GM12872 (cell line): ENCODE measurements around the gene SRPK2.
A peak's percentile ranks its signal among the peaks of the same experiment; 100 is the strongest.

ENCODE experiments used
- TF ChIP-seq, protein P1 (sequence below): IDR thresholded peaks from 3 replicates; pipeline ENCODE4 v1.5.1; 2011; ENCODE audit warnings: low read depth, mild to moderate bottlenecking, low read length, moderate library complexity; ENCODE audit not compliant: insufficient read depth

The SRPK2 gene

DNA sequence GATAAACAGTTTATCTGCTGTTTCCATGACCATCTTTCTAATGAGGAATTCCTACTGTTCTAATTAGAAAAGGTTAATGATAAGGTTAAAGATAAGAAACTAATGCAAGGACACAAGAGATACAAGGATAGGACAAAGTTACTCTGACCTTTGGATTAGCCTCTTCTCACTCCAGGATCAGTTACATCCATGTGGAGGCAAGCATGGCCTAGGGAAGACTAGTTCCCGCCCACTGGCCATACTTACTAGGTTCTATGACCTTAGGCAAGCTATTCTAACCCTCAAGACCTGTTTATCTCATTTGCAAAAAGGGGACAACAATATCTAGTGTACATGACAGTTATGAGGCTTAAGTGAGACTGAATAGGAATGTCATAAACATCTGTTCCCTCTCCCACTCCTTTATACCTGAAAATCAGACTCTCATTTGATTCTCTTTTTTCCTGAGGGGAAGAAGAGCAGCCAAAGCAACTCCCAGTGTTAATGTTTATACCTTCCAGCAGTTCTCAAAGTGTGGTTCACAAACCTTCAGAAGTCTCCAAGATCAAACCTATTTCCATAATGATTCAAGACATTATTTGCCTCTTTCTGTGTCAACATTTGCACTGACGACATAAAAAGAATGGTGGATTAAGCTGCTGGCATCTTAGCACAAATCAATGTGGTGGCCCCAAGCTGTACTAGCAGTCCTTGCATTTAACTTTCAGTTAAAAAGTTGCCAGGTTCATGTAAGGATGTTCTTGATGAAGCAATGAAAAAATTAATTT is 72.0 kb downstream of the SRPK2 start:
- TF ChIP-seq, protein P1, sequence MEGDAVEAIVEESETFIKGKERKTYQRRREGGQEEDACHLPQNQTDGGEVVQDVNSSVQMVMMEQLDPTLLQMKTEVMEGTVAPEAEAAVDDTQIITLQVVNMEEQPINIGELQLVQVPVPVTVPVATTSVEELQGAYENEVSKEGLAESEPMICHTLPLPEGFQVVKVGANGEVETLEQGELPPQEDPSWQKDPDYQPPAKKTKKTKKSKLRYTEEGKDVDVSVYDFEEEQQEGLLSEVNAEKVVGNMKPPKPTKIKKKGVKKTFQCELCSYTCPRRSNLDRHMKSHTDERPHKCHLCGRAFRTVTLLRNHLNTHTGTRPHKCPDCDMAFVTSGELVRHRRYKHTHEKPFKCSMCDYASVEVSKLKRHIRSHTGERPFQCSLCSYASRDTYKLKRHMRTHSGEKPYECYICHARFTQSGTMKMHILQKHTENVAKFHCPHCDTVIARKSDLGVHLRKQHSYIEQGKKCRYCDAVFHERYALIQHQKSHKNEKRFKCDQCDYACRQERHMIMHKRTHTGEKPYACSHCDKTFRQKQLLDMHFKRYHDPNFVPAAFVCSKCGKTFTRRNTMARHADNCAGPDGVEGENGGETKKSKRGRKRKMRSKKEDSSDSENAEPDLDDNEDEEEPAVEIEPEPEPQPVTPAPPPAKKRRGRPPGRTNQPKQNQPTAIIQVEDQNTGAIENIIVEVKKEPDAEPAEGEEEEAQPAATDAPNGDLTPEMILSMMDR = no peak

DNA sequence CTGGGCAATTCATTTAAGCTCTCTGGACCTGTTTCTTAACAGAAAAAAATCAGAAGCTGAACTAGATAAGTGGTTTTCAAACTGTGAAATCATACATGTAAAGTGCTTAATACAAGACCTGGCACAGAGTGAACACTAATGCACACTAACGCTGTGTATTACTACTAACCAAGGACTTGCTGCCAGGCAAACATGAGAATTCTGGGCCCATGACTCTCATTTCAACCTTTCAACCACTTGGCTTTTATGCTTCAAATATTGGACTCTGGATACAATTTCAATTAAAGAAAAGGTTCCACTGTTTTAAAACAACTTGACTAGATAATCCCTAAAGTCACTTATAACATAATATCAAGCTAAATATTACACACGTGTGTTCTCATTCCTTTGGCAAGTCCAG is 73.4 kb downstream of the SRPK2 start:
- TF ChIP-seq, protein P1 = no peak

DNA sequence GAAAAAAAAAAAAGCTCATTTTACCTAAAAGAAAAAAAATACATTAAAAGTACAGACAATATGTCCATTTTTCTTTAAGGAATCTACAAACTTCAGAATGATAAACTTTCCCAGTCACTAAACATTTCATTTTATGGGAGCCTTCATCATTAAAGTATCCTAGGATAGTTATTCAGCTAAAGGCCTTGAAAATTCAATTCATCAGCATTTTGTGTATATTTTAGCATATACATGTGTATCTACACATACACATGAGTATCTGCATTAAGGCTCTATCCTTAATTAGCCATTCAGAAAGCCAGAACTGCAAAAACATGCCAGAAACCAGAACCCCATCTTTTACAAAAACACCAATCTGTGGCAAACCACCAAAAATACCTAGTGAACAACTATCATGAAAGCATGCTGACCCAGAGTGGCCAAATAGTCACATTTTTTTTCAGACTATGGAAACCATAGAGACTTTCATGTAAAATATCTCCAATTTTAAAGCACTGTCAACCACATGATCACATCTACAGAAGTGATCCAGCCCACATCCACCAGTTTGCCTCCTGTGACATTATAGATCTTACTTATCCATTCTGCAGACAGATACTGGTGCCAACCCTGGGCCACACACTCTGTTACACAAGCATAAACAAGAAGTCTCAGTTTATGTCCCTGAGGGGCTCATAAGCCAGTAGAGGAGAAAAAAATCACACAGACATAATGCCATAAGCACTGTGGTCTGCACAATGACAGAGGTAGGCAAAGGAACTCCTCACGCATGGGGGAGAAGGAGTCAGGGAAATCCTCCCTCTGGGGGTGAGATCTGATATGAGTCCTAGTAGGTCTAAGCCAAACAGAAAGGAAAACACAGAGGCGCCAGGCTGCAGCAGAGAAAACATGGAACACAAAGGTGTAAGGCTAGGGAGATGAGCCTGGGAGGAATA is 79.2 kb downstream of the SRPK2 start:
- TF ChIP-seq, protein P1 = 0 out of 3 replicates have a peak, but pooled peaks have one; percentile 8

DNA sequence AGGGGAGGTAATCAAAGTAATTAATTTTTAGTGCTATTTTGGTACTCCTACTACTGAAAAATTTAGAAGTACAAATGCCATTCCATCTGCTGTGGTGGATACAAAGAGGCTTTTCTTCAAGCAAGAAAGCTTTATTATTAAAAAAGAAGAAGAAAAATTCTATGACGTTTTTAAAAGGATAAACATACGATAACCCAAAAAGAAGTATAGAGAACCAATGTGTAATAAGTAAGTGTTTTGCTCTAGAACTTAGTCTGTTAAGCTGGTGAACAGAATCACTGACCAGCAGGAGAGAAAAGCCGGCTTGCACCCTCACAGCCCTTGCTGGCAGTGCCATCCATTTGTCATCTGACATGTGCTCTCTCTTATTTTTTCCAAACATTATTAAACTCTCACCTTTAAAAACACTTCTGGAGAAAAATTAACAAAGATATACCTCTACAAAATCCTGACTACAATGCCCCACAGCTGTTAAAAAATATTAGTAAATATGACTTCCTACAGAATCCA is 81.5 kb downstream of the SRPK2 start:
- TF ChIP-seq, protein P1 = no peak

DNA sequence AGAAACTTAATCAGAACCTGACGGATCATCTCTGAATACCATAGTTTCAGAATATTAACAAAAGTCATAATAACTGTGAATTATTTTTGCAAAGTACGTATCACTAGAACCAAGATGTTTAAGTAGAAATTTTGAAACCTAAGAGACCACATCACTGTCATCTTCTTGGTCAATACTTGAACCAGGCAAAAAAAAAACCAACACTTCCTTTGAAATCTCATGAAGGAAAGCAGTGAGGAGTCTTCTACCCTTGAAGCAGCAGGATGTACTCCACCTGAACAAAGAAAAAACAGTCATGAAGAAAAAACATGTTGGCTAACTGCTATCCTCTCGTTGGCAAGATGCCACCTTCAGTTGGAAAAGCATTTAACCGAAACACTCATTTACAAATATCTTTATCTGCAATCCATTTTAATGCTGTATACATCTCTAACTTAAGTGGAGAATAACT is 82.4 kb downstream of the SRPK2 start:
- TF ChIP-seq, protein P1 = no peak

DNA sequence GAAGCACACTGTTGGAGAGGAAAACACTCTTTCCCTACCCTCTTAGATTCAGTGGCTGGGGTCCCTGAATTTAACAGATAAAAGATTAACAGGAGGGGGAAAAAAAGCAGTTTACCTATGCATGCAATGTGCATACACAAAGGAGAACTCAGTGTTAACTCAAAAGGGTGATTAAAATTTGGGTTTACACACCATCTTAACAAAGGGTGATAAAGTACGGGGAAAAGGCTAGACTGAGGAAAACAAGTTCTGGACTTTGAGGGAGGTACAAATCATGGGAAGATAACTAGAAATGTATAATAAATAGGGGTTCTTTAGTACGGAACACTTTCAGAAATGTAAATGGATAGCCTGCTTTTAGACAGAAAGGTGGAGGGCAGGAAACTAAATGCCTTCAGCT is 83.1 kb downstream of the SRPK2 start:
- TF ChIP-seq, protein P1 = no peak

DNA sequence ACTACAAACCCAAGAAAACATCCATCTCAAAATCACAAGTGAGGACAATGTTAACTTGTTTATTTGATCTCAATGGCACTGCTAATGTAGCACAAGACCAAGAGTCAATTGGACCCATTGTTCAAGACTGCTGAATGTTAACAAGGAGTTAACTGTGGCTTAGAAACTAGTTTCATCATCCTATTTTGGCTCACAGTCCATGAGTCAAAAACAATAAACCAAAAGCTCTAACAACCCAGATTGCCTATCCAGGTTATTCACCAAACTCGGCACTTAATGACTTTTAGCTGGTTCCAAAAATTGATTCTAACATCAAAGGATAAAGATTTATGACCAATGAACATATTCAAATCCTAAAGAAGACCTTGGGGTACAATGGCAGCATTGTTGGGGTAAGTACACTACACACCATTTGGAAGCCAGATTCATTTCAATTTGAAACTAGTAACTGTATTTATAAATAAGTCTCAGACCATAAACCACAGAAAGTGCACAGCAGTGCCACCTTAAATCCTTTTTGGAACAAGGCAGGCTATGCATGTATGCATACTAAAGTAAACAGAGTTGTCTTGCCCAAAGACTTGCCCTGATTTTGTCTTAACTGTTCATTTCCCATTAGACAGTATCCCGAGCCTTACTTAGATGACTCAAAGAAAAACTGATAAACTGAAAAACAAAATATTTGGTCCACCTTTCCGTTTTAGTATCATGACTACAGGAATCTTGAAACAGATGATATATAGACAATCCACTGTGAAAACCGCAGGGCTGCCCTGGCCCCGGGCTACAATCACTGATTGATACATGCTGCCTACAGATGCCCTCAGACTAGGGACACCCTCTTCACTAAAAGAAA is 84.5 kb downstream of the SRPK2 start:
- TF ChIP-seq, protein P1 = no peak
